Mesenchymal stem cell (in vitro differentiated cells and primary cell): ENCODE results near the gene TMEM120A.

Experiments
- DNase-seq: peaks from one replicate; pipeline ENCODE4 v3.0.0-alpha.2; 2013
- H2AFZ ChIP-seq: one replicate; pipeline ENCODE4 v1.6.1; 2013; ENCODE audit warnings: low read depth, mild to moderate bottlenecking, control low read depth, inconsistent platforms, low read length, moderate library complexity
- H2AK5ac ChIP-seq: 2 replicates; pipeline ENCODE4 v1.6.1; 2013; ENCODE audit warnings: low read length, moderate library complexity, mild to moderate bottlenecking, inconsistent platforms; ENCODE audit not compliant: severe bottlenecking
- H2BK120ac ChIP-seq: one replicate; pipeline ENCODE4 v1.6.1; 2013; ENCODE audit warnings: low read depth, mild to moderate bottlenecking, inconsistent platforms, low read length, moderate library complexity
- H2BK12ac ChIP-seq, 2 experiments: one replicate each; pipeline ENCODE4 v1.6.1; 2013; ENCODE audit warnings: inconsistent platforms in 2 of 2, low read length in 2 of 2, mild to moderate bottlenecking in 2 of 2, moderate library complexity in 2 of 2, control low read depth in 1 of 2
- H2BK15ac ChIP-seq: one replicate; pipeline ENCODE4 v1.6.1; 2013; ENCODE audit warnings: mild to moderate bottlenecking, low read depth, inconsistent platforms; ENCODE audit not compliant: poor library complexity, severe bottlenecking
- H2BK5ac ChIP-seq: 2 replicates; pipeline ENCODE4 v1.6.1; 2013; ENCODE audit warnings: low read depth, mild to moderate bottlenecking, low read length, control low read depth, inconsistent platforms; ENCODE audit not compliant: poor library complexity, severe bottlenecking
- H3K14ac ChIP-seq, 2 experiments: one replicate each; pipeline ENCODE4 v1.6.1; 2013; ENCODE audit warnings: inconsistent platforms in 2 of 2, low read length in 2 of 2, control low read depth in 1 of 2, mild to moderate bottlenecking in 1 of 2, moderate library complexity in 1 of 2
- H3K18ac ChIP-seq, 2 experiments: one replicate each; pipeline ENCODE4 v1.6.1; 2013; ENCODE audit warnings: inconsistent platforms in 2 of 2, low read length in 2 of 2, control low read depth in 1 of 2, low read depth in 1 of 2, mild to moderate bottlenecking in 1 of 2
- H3K23ac ChIP-seq, 2 experiments: one replicate each; pipeline ENCODE4 v1.6.1; 2013; ENCODE audit warnings: inconsistent platforms in 2 of 2, low read length in 2 of 2, mild to moderate bottlenecking in 2 of 2, moderate library complexity in 2 of 2, control low read depth in 1 of 2
- H3K27ac ChIP-seq: 2 replicates; pipeline ENCODE4 v1.5.1; 2013; ENCODE audit warnings: mild to moderate bottlenecking, moderate library complexity, low read length, control low read depth, inconsistent platforms; ENCODE audit not compliant: poor library complexity, severe bottlenecking
- H3K27me3 ChIP-seq, 2 experiments: 2 replicates each; pipeline versions ENCODE4 v1.6.1 to v1.7.0; 2013; ENCODE audit warnings: low read length in 2 of 2, mild to moderate bottlenecking in 2 of 2, moderate library complexity in 2 of 2, control low read depth in 1 of 2, inconsistent platforms in 1 of 2; ENCODE audit not compliant: control insufficient read depth in 1 of 2, insufficient read depth in 1 of 2
- H3K36me3 ChIP-seq, 2 experiments: 2 replicates each; pipeline versions ENCODE4 v1.6.1 to v1.7.0; 2013; ENCODE audit warnings: low read length in 2 of 2, control low read depth in 1 of 2, inconsistent platforms in 1 of 2, low read depth in 1 of 2, mild to moderate bottlenecking in 1 of 2; ENCODE audit not compliant: insufficient read depth in 2 of 2, control insufficient read depth in 1 of 2
- H3K4ac ChIP-seq, 2 experiments: one replicate each; pipeline ENCODE4 v1.6.1; 2013; ENCODE audit warnings: inconsistent platforms in 2 of 2, low read length in 2 of 2, mild to moderate bottlenecking in 2 of 2, moderate library complexity in 2 of 2, control low read depth in 1 of 2, low read depth in 1 of 2
- H3K4me1 ChIP-seq: 2 replicates; pipeline ENCODE4 v1.6.1; 2013; ENCODE audit warnings: low read depth, low read length, control low read depth; ENCODE audit not compliant: control insufficient read depth, insufficient read depth
- H3K4me2 ChIP-seq: 2 replicates; pipeline ENCODE4 v1.6.1; 2013; ENCODE audit warnings: low read length, mild to moderate bottlenecking, inconsistent platforms; ENCODE audit not compliant: poor library complexity, severe bottlenecking
- H3K4me3 ChIP-seq, 2 experiments: 2 replicates each; pipeline versions ENCODE4 v1.5.1 to v1.7.0; 2013; ENCODE audit warnings: low read length in 2 of 2, mild to moderate bottlenecking in 2 of 2, control low read depth in 1 of 2, low read depth in 1 of 2; ENCODE audit not compliant: insufficient read depth in 1 of 2
- H3K79me1 ChIP-seq: replicated peaks from 2 replicates; pipeline ENCODE4 v1.6.1; 2013; ENCODE audit warnings: mild to moderate bottlenecking, control low read depth, low read length, inconsistent platforms; ENCODE audit not compliant: poor library complexity, severe bottlenecking
- H3K9ac ChIP-seq: 2 replicates; pipeline ENCODE4 v1.7.0; 2013; ENCODE audit warnings: mild to moderate bottlenecking, low read length, moderate library complexity
- H3K9me3 ChIP-seq: 2 replicates; pipeline ENCODE4 v1.7.0; 2013; ENCODE audit warnings: mild to moderate bottlenecking, low read length; ENCODE audit not compliant: control insufficient read depth
- H4K8ac ChIP-seq: one replicate; pipeline ENCODE4 v1.6.1; 2013; ENCODE audit warnings: inconsistent platforms, mild to moderate bottlenecking, low read length, moderate library complexity
- H4K91ac ChIP-seq: one replicate; pipeline ENCODE4 v1.6.1; 2013; ENCODE audit warnings: mild to moderate bottlenecking, low read length, inconsistent platforms
- WGBS: methylation state at CpG from one replicate; pipeline ENCODE4 v1.1.7; 2013; ENCODE audit warnings: mixed read lengths; 5-methylcytosine and 5-hydroxymethylcytosine counted together

The TMEM120A gene

DNA sequence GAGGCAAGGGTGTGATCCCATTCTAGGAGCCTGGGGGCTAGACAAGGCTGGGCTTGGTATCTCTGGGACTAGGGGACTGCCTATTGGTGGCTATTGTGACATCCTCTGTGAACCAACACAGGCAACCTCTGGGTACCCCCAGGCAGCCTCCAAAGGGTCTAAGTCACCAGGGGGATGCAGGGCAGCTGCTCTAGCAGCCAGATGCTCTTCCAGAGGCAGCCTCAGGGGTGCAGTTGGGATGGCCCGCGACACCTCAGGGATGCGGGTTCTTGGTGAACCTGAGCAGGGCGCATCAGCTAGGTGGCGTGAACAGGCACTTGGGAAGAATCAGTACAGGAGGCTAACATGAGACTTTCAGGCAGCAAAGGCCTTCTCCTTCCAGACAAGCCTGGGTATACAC lies 1.6 kb upstream of the TMEM120A start:
- H3K14ac ChIP-seq = no peak overlapping the region
- no peak overlapping the region for H3K4me2 ChIP-seq
- peaks cover 17% of the 10 kb centered on the region for H3K4me1 ChIP-seq
- no peak overlapping the region for H3K4me3 ChIP-seq
- no peak overlapping the region for H2AK5ac ChIP-seq
- no peak overlapping the region for H4K91ac ChIP-seq
- no peak overlapping the region for H4K8ac ChIP-seq
- H3K4ac ChIP-seq = no peak overlapping the region
- H3K23ac ChIP-seq = no peak overlapping the region
- H2BK120ac ChIP-seq = no peak overlapping the region
- no peaks in the 10 kb centered on the region for H3K9me3 ChIP-seq
- H3K27ac ChIP-seq = no peak overlapping the region
- DNase-seq = no peak
- H3K18ac ChIP-seq = no peak overlapping the region
- H2BK15ac ChIP-seq = no peak overlapping the region
- no peak overlapping the region for H2BK12ac ChIP-seq
- no peaks in the 10 kb centered on the region for H3K27me3 ChIP-seq
- peaks cover 9% of the 10 kb centered on the region for H3K79me1 ChIP-seq
- H3K36me3 ChIP-seq = peaks cover 30 to 37% of the 10 kb centered on the region in 2 experiments
- H2AFZ ChIP-seq = no peak overlapping the region
- H3K9ac ChIP-seq = no peak overlapping the region
- WGBS = 98% methylated on average over 5 of the region's 5 CpGs
- H2BK5ac ChIP-seq = no peak overlapping the region

DNA sequence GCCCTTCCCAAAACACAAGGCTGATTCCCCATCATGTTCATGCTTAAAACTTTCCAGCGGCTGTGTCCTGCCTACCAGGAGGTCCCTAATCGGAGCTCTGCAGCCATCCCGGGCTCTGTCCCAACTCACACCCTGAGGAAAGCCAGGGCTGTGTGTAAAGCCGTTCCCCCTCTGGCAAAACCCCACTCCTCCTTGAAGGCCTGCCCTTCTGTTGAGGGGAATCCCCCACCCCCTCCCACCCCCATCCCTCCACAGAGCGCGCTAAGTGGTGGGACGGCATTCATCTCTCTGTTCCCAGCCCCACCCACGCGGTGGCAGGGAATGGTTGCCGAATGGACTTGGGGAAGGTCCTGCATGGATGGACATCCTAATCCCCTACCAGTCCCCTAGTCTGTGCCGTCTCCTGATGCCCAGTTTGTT lies 667 bp upstream of the TMEM120A start:
- Histone ChIP-seq H3K27ac (peak overlapping the region; percentile 18), H3K4ac (no peak overlapping the region), H2BK5ac (no peak overlapping the region), H3K9me3 (no peaks in the 10 kb centered on the region), H3K27me3 (no peaks in the 10 kb centered on the region), H3K9ac (peak overlapping the region; percentile 81), H2AK5ac (no peak overlapping the region), H3K4me3 (peak overlapping the region in 1 of 2 experiments; percentile 86), H3K4me2 (peak overlapping the region; percentile 88), H3K4me1 (peaks cover 22% of the 10 kb centered on the region), H2AFZ (no peak overlapping the region), H4K8ac (peak overlapping the region; percentile 94), H2BK120ac (peak overlapping the region; percentile 23), H2BK15ac (peak overlapping the region; percentile 12), H3K18ac (peak overlapping the region in 1 of 2 experiments; percentile 3), H4K91ac (no peak overlapping the region), H3K36me3 (peaks cover 21 to 28% of the 10 kb centered on the region in 2 experiments), H3K14ac (no peak overlapping the region), H2BK12ac (peak overlapping the region in 1 of 2 experiments; percentile 12), H3K23ac (no peak overlapping the region), H3K79me1 (peaks cover 7% of the 10 kb centered on the region)
- 72% methylated on average over 11 of the region's 11 CpGs for WGBS
- no peak for DNase-seq

- Histone ChIP-seq H3K9me3 (no peaks in the 10 kb centered on the region), H3K27me3 (no peaks in the 10 kb centered on the region), H3K14ac (peak overlapping the region in 1 of 2 experiments; percentile 61), H3K23ac (no peak overlapping the region), H3K9ac (peak overlapping the region; percentile 89), H2BK15ac (peak overlapping the region; percentile 67), H2AFZ (peak overlapping the region; percentile 67), H3K4me2 (peak overlapping the region; percentile 85), H2BK12ac (peak overlapping the region; percentile 38 to 75), H3K18ac (peak overlapping the region; percentile 77 to 92), H2AK5ac (no peak overlapping the region), H2BK120ac (peak overlapping the region; percentile 80), H3K27ac (peak overlapping the region; percentile 39), H3K4me3 (peak overlapping the region; percentile 77 to 86), H4K91ac (peak overlapping the region; percentile 80), H3K79me1 (peaks cover 11% of the 10 kb centered on the region), H2BK5ac (no peak overlapping the region), H3K36me3 (peaks cover 19 to 27% of the 10 kb centered on the region in 2 experiments), H4K8ac (peak overlapping the region; percentile 83), H3K4me1 (peaks cover 32% of the 10 kb centered on the region), H3K4ac (peak overlapping the region; percentile 34 to 82)
- DNase-seq = peak; percentile 84
- WGBS = 2% methylated on average over 38 of the region's 40 CpGs
Measured at GRCh38 chr7:75993689-75994387, 557 bp downstream of the TMEM120A start.

GRCh38 chr7:75992083-75992755 lies 2.2 kb downstream of the TMEM120A start:
- H3K4me3 ChIP-seq = no peak overlapping the region
- H3K36me3 ChIP-seq = peaks cover 24 to 39% of the 10 kb centered on the region in 2 experiments
- H2AFZ ChIP-seq = no peak overlapping the region
- H3K9ac ChIP-seq = no peak overlapping the region
- H3K27me3 ChIP-seq = no peaks in the 10 kb centered on the region
- H3K4ac ChIP-seq = no peak overlapping the region
- H3K27ac ChIP-seq = no peak overlapping the region
- no peak overlapping the region for H4K91ac ChIP-seq
- H2BK5ac ChIP-seq = no peak overlapping the region
- no peak overlapping the region for H3K23ac ChIP-seq
- no peak overlapping the region for H4K8ac ChIP-seq
- no peak overlapping the region for H2BK12ac ChIP-seq
- WGBS = 93% methylated on average over 18 of the region's 20 CpGs
- H3K18ac ChIP-seq = no peak overlapping the region
- no peak overlapping the region for H3K14ac ChIP-seq
- H2AK5ac ChIP-seq = peak overlapping the region; percentile 71
- peaks cover 11% of the 10 kb centered on the region for H3K79me1 ChIP-seq
- H2BK120ac ChIP-seq = no peak overlapping the region
- no peak overlapping the region for H2BK15ac ChIP-seq
- DNase-seq = no peak
- H3K9me3 ChIP-seq = no peaks in the 10 kb centered on the region
- H3K4me1 ChIP-seq = peaks cover 32% of the 10 kb centered on the region
- H3K4me2 ChIP-seq = no peak overlapping the region
